MM.1S (cell line): ENCODE results near the gene MAP3K13.

Experiments
- CTCF ChIP-seq: fragments of 300-600 bp; sonication (generic); IDR thresholded peaks from 2 replicates; pipeline ENCODE4 v1.5.1; 2016; ENCODE audit warnings: antibody characterized with exemption, low read length, mixed read lengths
- EZH2 ChIP-seq: fragments of 300-600 bp; sonication (generic); optimal IDR thresholded peaks from 2 replicates; pipeline ENCODE3; 2017; ENCODE audit warnings: low read depth, mild to moderate bottlenecking, antibody characterized with exemption, low read length, mixed read lengths

GRCh38 chr3:185486394-185486793 lies 123.5 kb downstream of the MAP3K13 start:
- TF ChIP-seq CTCF (no peak), EZH2 (no peak)
